Measurements from ENCODE around the gene PARD3.
A peak's percentile ranks its signal among the peaks of the same experiment; 100 is the strongest.

The PARD3 gene

GRCh38 chr10:34838366-34838900 is 23.3 kb upstream of the PARD3 start:
- no peak for TF ChIP-seq CTCF (conservative IDR thresholded peaks at IDR 0.05; ENCODE audit: low read depth)
- H3K27ac ChIP-seq, result no peak overlapping the region
- POLR2A ChIA-PET (ENCODE audit: low non-redundant PET), result no interaction called here
- no peak for DNase-seq (ENCODE audit: low spot score)
- CTCF ChIA-PET, result no interaction called here

GRCh38 chr10:34835908-34836508 is 20.9 kb upstream of the PARD3 start:
- TF ChIP-seq CTCF (conservative IDR thresholded peaks at IDR 0.05; ENCODE audit: low read depth), result no peak
- no peak for DNase-seq (ENCODE audit: low spot score)
- POLR2A ChIA-PET (ENCODE audit: low non-redundant PET), result no interaction called here
- H3K27ac ChIP-seq, result no peak overlapping the region
- CTCF ChIA-PET, result no interaction called here

GRCh38 chr10:34834274-34834673 is 19.2 kb upstream of the PARD3 start:
- DNase-seq (ENCODE audit: low spot score), result no peak
- H3K27ac ChIP-seq, result peak overlapping the region; percentile 43; the same call in 1 of the 2 replicates
- CTCF ChIA-PET, result no interaction called here
- POLR2A ChIA-PET (ENCODE audit: low non-redundant PET), result no interaction called here
- no peak for TF ChIP-seq CTCF (conservative IDR thresholded peaks at IDR 0.05; ENCODE audit: low read depth)

- no peak overlapping the region for H3K27ac ChIP-seq
- no peak for DNase-seq (ENCODE audit: low spot score)
- no peak for TF ChIP-seq CTCF (conservative IDR thresholded peaks at IDR 0.05; ENCODE audit: low read depth)
- CTCF ChIA-PET, result no interaction called here
- POLR2A ChIA-PET (ENCODE audit: low non-redundant PET), result interaction anchor here (0.6 kb wide), 1 partner anchor 1683 kb away, joined by 4 read pairs; no protein-coding TSS in a partner anchor
Measured at GRCh38 chr10:34830217-34830822, 15.2 kb upstream of the PARD3 start.

- TF ChIP-seq CTCF (conservative IDR thresholded peaks at IDR 0.05; ENCODE audit: low read depth), result no peak
- DNase-seq (ENCODE audit: low spot score), result no peak
- ChIA-PET CTCF (interaction anchor here (0.8 kb wide), 1 partner anchor 11 kb away, joined by 3 read pairs; no protein-coding TSS in a partner anchor), POLR2A (ENCODE audit: low non-redundant PET) (no interaction called here)
- H3K27ac ChIP-seq, result no peak overlapping the region
Measured at GRCh38 chr10:34826857-34827766, 12.0 kb upstream of the PARD3 start.

GRCh38 chr10:34826221-34826620 is 11.1 kb upstream of the PARD3 start:
- TF ChIP-seq CTCF (conservative IDR thresholded peaks at IDR 0.05; ENCODE audit: low read depth), result no peak
- CTCF ChIA-PET, result no interaction called here
- POLR2A ChIA-PET (ENCODE audit: low non-redundant PET), result no interaction called here
- no peak overlapping the region for H3K27ac ChIP-seq
- no peak for DNase-seq (ENCODE audit: low spot score)

All from RWPE1 (cell line).